Measurements from ENCODE around the gene GPD2.

Gene GPD2

GRCh38 chr2:156574112-156574511 lies 137.9 kb downstream of the GPD2 start:
- H3K27me3 ChIP-seq (ENCODE audit: insufficient read depth, low read length, poor library complexity, severe bottlenecking) = no peaks in the 10 kb centered on the region
- H4K20me1 ChIP-seq (ENCODE audit: insufficient read depth, low read length, poor library complexity, severe bottlenecking) = no peaks in the 10 kb centered on the region
- H3K36me3 ChIP-seq (ENCODE audit: insufficient read depth, low read length) = no peaks in the 10 kb centered on the region; the same call in 1 of the 2 replicates
- H3K9me2 ChIP-seq (replicated peaks; ENCODE audit: low read depth, low read length) = no peaks in the 10 kb centered on the region
- H3K4me3 ChIP-seq (ENCODE audit: low read length, poor library complexity, severe bottlenecking) = no peak overlapping the region
- H3K9ac ChIP-seq (ENCODE audit: low read depth, low read length, poor library complexity, severe bottlenecking) = no peak overlapping the region
- TF ChIP-seq CTCF (conservative IDR thresholded peaks at IDR 0.05; ENCODE audit: low read length) (no peak), EZH2phosphoT487 (IDR thresholded peaks at IDR 0.05; ENCODE audit: borderline replicate concordance) (no peak)
- H2AFZ ChIP-seq (ENCODE audit: low read length) = no peak overlapping the region
- no peaks in the 10 kb centered on the region for H3K9me3 ChIP-seq (ENCODE audit: insufficient read depth, low read depth, low read length)
- peaks cover 7% of the 10 kb centered on the region for H3K4me1 ChIP-seq (ENCODE audit: insufficient read depth, low read length, poor library complexity, severe bottlenecking)
- H3K4me2 ChIP-seq (ENCODE audit: low read depth, low read length, poor library complexity, severe bottlenecking) = no peak overlapping the region
- H3K79me2 ChIP-seq (ENCODE audit: insufficient read depth, low read length) = no peaks in the 10 kb centered on the region
- no peaks in the 10 kb centered on the region for H3F3A ChIP-seq (ENCODE audit: low read depth)

GRCh38 chr2:156576005-156576404 lies 139.8 kb downstream of the GPD2 start:
- no peaks in the 10 kb centered on the region for H3K27me3 ChIP-seq (ENCODE audit: insufficient read depth, low read length, poor library complexity, severe bottlenecking)
- no peaks in the 10 kb centered on the region for H3K9me3 ChIP-seq (ENCODE audit: insufficient read depth, low read depth, low read length)
- H4K20me1 ChIP-seq (ENCODE audit: insufficient read depth, low read length, poor library complexity, severe bottlenecking) = no peaks in the 10 kb centered on the region
- TF ChIP-seq CTCF (conservative IDR thresholded peaks at IDR 0.05; ENCODE audit: low read length) = no peak
- TF ChIP-seq EZH2phosphoT487 (IDR thresholded peaks at IDR 0.05; ENCODE audit: borderline replicate concordance) = no peak
- no peaks in the 10 kb centered on the region for H3K9me2 ChIP-seq (replicated peaks; ENCODE audit: low read depth, low read length)
- H3K79me2 ChIP-seq (ENCODE audit: insufficient read depth, low read length) = no peaks in the 10 kb centered on the region
- H3K9ac ChIP-seq (ENCODE audit: low read depth, low read length, poor library complexity, severe bottlenecking) = no peak overlapping the region
- H3K4me3 ChIP-seq (ENCODE audit: low read length, poor library complexity, severe bottlenecking) = no peak overlapping the region
- peaks cover 17% of the 10 kb centered on the region for H3K4me1 ChIP-seq (ENCODE audit: insufficient read depth, low read length, poor library complexity, severe bottlenecking)
- H3K4me2 ChIP-seq (ENCODE audit: low read depth, low read length, poor library complexity, severe bottlenecking) = no peak overlapping the region
- no peaks in the 10 kb centered on the region for H3F3A ChIP-seq (ENCODE audit: low read depth)
- H3K36me3 ChIP-seq (ENCODE audit: insufficient read depth, low read length) = no peaks in the 10 kb centered on the region; the same call in 1 of the 2 replicates
- no peak overlapping the region for H2AFZ ChIP-seq (ENCODE audit: low read length)

GRCh38 chr2:156580501-156580900 lies 144.3 kb downstream of the GPD2 start:
- Histone ChIP-seq H2AFZ (ENCODE audit: low read length) (no peak overlapping the region), H3K27me3 (ENCODE audit: insufficient read depth, low read length, poor library complexity, severe bottlenecking) (no peaks in the 10 kb centered on the region), H3K9ac (ENCODE audit: low read depth, low read length, poor library complexity, severe bottlenecking) (no peak overlapping the region), H3K9me2 (replicated peaks; ENCODE audit: low read depth, low read length) (no peaks in the 10 kb centered on the region), H4K20me1 (ENCODE audit: insufficient read depth, low read length, poor library complexity, severe bottlenecking) (no peaks in the 10 kb centered on the region), H3K9me3 (ENCODE audit: insufficient read depth, low read depth, low read length) (no peaks in the 10 kb centered on the region), H3K4me3 (ENCODE audit: low read length, poor library complexity, severe bottlenecking) (no peak overlapping the region), H3K36me3 (ENCODE audit: insufficient read depth, low read length) (no peaks in the 10 kb centered on the region), H3F3A (ENCODE audit: low read depth) (no peaks in the 10 kb centered on the region), H3K4me2 (ENCODE audit: low read depth, low read length, poor library complexity, severe bottlenecking) (no peak overlapping the region), H3K4me1 (ENCODE audit: insufficient read depth, low read length, poor library complexity, severe bottlenecking) (peaks cover 13% of the 10 kb centered on the region), H3K79me2 (ENCODE audit: insufficient read depth, low read length) (no peaks in the 10 kb centered on the region)
- no peak for TF ChIP-seq EZH2phosphoT487 (IDR thresholded peaks at IDR 0.05; ENCODE audit: borderline replicate concordance)
- no peak for TF ChIP-seq CTCF (conservative IDR thresholded peaks at IDR 0.05; ENCODE audit: low read length)
